GM23248 (cell line): ENCODE measurements around the gene SYNE2. TPM values are rescaled to one million over a fixed set of nuclear protein-coding genes. Genes with fewer than 3 reads are reported as not detected.

Source experiments
- DNase-seq: peaks from one replicate; pipeline ENCODE4 v3.0.0-alpha.2; 2015
- H2AFZ ChIP-seq: fragments of 200-600 bp; sonication (generic); 2 replicates; pipeline ENCODE4 v1.6.1; 2016; ENCODE audit warnings: antibody characterized with exemption
- H3F3A ChIP-seq: fragments of 200-600 bp; sonication (generic); 2 replicates; pipeline ENCODE4 v1.6.1; 2016; ENCODE audit warnings: mild to moderate bottlenecking, antibody characterized with exemption, mixed run types; ENCODE audit not compliant: insufficient read depth
- H3K27ac ChIP-seq: fragments of 200-600 bp; sonication (generic); 2 replicates; pipeline ENCODE4 v1.5.1; 2016; ENCODE audit warnings: mild to moderate bottlenecking
- H3K27me3 ChIP-seq: fragments of 200-600 bp; sonication (generic); replicated peaks from 2 replicates; pipeline ENCODE4 v1.6.1; 2016; ENCODE audit warnings: mild to moderate bottlenecking; ENCODE audit not compliant: insufficient read depth
- H3K36me3 ChIP-seq: fragments of 200-600 bp; sonication (generic); 2 replicates; pipeline ENCODE4 v1.6.1; 2016; ENCODE audit warnings: low read depth, mild to moderate bottlenecking
- H3K4me1 ChIP-seq: fragments of 200-600 bp; sonication (generic); 2 replicates; pipeline ENCODE4 v1.6.1; 2016; ENCODE audit warnings: mild to moderate bottlenecking; ENCODE audit not compliant: insufficient read depth
- H3K4me2 ChIP-seq: fragments of 200-600 bp; sonication (generic); one replicate; pipeline ENCODE4 v1.6.1; 2016; ENCODE audit warnings: mild to moderate bottlenecking; ENCODE audit not compliant: unreplicated experiment
- H3K4me3 ChIP-seq: fragments of 200-600 bp; sonication (generic); 2 replicates; pipeline ENCODE4 v1.5.1; 2016; ENCODE audit warnings: mild to moderate bottlenecking
- H3K79me2 ChIP-seq: fragments of 200-600 bp; sonication (generic); 2 replicates; pipeline ENCODE4 v1.6.1; 2016; ENCODE audit warnings: mild to moderate bottlenecking; ENCODE audit not compliant: insufficient read depth
- H3K9ac ChIP-seq: fragments of 200-600 bp; sonication (generic); 2 replicates; pipeline ENCODE4 v1.6.1; 2016; ENCODE audit warnings: mild to moderate bottlenecking
- H3K9me2 ChIP-seq: fragments of 200-600 bp; sonication (generic); 2 replicates; pipeline ENCODE4 v1.6.1; 2016; ENCODE audit warnings: mixed run types, mild to moderate bottlenecking, moderate library complexity; ENCODE audit not compliant: insufficient read depth
- H3K9me3 ChIP-seq: fragments of 200-600 bp; sonication (generic); one replicate; pipeline ENCODE4 v1.6.1; 2017; ENCODE audit warnings: low read depth
- H4K20me1 ChIP-seq: fragments of 200-600 bp; sonication (generic); 2 replicates; pipeline ENCODE4 v1.6.0; 2016; ENCODE audit not compliant: insufficient read depth
- EZH2 ChIP-seq: fragments of 200-600 bp; sonication (generic); IDR thresholded peaks from 2 replicates; pipeline ENCODE4 v1.6.1; 2018; ENCODE audit warnings: antibody characterized with exemption, mild to moderate bottlenecking; ENCODE audit not compliant: insufficient read depth, poor library complexity, severe bottlenecking
- EZH2phosphoT487 ChIP-seq: fragments of 200-600 bp; sonication (generic); IDR thresholded peaks from 2 replicates; pipeline ENCODE4 v1.6.1; 2018; ENCODE audit warnings: antibody characterized with exemption, moderate library complexity, mild to moderate bottlenecking, low read depth; ENCODE audit not compliant: insufficient read depth
- WGBS, 2 experiments: methylation state at CpG; one replicate each; pipeline ENCODE4 v1.1.6; 2015 to 2017; ENCODE audit warnings: low lambda C conversion rate in 2 of 2, low coverage in 1 of 2; ENCODE audit errors: missing lambda C conversion rate in 2 of 2; 5-methylcytosine and 5-hydroxymethylcytosine counted together
- in situ Hi-C: fragments of 300-500 bp; cut with MboI; formaldehyde crosslinking; loops from 2 replicates; pipeline ENCODE4 v1.15.0; 2020
- polyA plus RNA-seq: library from polyadenylated mRNA; unstranded; fragments of >200 nt; fragmentation: Nextera tagmentation; extraction: Ambion mirVana; gene quantifications from 2 replicates; pipeline ENCODE4 v1.2.1, GENCODE V29; 2016
- total RNA-seq: library from RNA; depleted of rRNA; stranded (reverse); fragments of >200 nt; shearing (Covaris generic); gene quantifications from 2 replicates; pipeline ENCODE4 v1.2.3, GENCODE V29; 2014

SYNE2 gene
- total and polyA plus RNA-seq, 2 experiments from 2014 or later, result 2.8 to 4.4 TPM

GRCh38 chr14:64200170-64200569 lies 347.4 kb downstream of the SYNE2 start:
- Histone ChIP-seq H3K9me2 (no peaks in the 10 kb centered on the region), H3K4me2 (no peak overlapping the region), H3K4me3 (no peak overlapping the region), H3K4me1 (no peaks in the 10 kb centered on the region), H3F3A (no peaks in the 10 kb centered on the region), H4K20me1 (no peaks in the 10 kb centered on the region), H3K79me2 (no peaks in the 10 kb centered on the region), H3K9ac (no peak overlapping the region), H3K9me3 (no peaks in the 10 kb centered on the region), H3K36me3 (no peaks in the 10 kb centered on the region), H3K27me3 (no peaks in the 10 kb centered on the region), H3K27ac (no peak overlapping the region), H2AFZ (no peak overlapping the region)
- DNase-seq, result no peak
- WGBS, 2 experiments, result 49 to 58% methylated on average over 4 of the region's 4 CpGs
- in situ Hi-C loops, result no loop called here
- TF ChIP-seq EZH2phosphoT487 (no peak), EZH2 (no peak)

- no peak overlapping the region for H3K9ac ChIP-seq
- H3K36me3 ChIP-seq, result no peaks in the 10 kb centered on the region
- H3F3A ChIP-seq, result no peaks in the 10 kb centered on the region
- no peaks in the 10 kb centered on the region for H3K9me3 ChIP-seq
- TF ChIP-seq EZH2, result no peak
- no peak for TF ChIP-seq EZH2phosphoT487
- in situ Hi-C loops, result no loop called here
- H3K9me2 ChIP-seq, result no peaks in the 10 kb centered on the region
- 77 to 80% methylated on average over 7 of the region's 7 CpGs for WGBS, 2 experiments
- no peak overlapping the region for H2AFZ ChIP-seq
- no peaks in the 10 kb centered on the region for H4K20me1 ChIP-seq
- no peak for DNase-seq
- H3K27me3 ChIP-seq, result no peaks in the 10 kb centered on the region
- H3K4me2 ChIP-seq, result no peak overlapping the region
- no peak overlapping the region for H3K4me3 ChIP-seq
- no peaks in the 10 kb centered on the region for H3K4me1 ChIP-seq
- no peaks in the 10 kb centered on the region for H3K79me2 ChIP-seq
- no peak overlapping the region for H3K27ac ChIP-seq
Measured at GRCh38 chr14:64201296-64201695, 348.5 kb downstream of the SYNE2 start.

GRCh38 chr14:64201921-64202545 lies 349.2 kb downstream of the SYNE2 start:
- no peaks in the 10 kb centered on the region for H3F3A ChIP-seq
- 87 to 90% methylated on average over 18 of the region's 18 CpGs for WGBS, 2 experiments
- no peaks in the 10 kb centered on the region for H3K27me3 ChIP-seq
- no peaks in the 10 kb centered on the region for H3K9me2 ChIP-seq
- H3K36me3 ChIP-seq, result no peaks in the 10 kb centered on the region
- no peak overlapping the region for H2AFZ ChIP-seq
- H3K4me2 ChIP-seq, result no peak overlapping the region
- DNase-seq, result no peak
- no peaks in the 10 kb centered on the region for H4K20me1 ChIP-seq
- H3K4me3 ChIP-seq, result no peak overlapping the region
- no peak overlapping the region for H3K9ac ChIP-seq
- H3K4me1 ChIP-seq, result no peaks in the 10 kb centered on the region
- no peaks in the 10 kb centered on the region for H3K9me3 ChIP-seq
- no peak for TF ChIP-seq EZH2phosphoT487
- no peak for TF ChIP-seq EZH2
- no peaks in the 10 kb centered on the region for H3K79me2 ChIP-seq
- in situ Hi-C loops, result no loop called here
- no peak overlapping the region for H3K27ac ChIP-seq

GRCh38 chr14:64202716-64203115 lies 349.9 kb downstream of the SYNE2 start:
- no peaks in the 10 kb centered on the region for H3K36me3 ChIP-seq
- in situ Hi-C loops, result no loop called here
- no peak overlapping the region for H3K9ac ChIP-seq
- no peak for TF ChIP-seq EZH2phosphoT487
- no peak for TF ChIP-seq EZH2
- WGBS, 2 experiments, result 85% methylated on average over 10 of the region's 10 CpGs
- no peaks in the 10 kb centered on the region for H4K20me1 ChIP-seq
- no peak overlapping the region for H3K4me2 ChIP-seq
- DNase-seq, result no peak
- H3K9me2 ChIP-seq, result no peaks in the 10 kb centered on the region
- no peaks in the 10 kb centered on the region for H3K79me2 ChIP-seq
- H3F3A ChIP-seq, result no peaks in the 10 kb centered on the region
- H3K9me3 ChIP-seq, result no peaks in the 10 kb centered on the region
- H3K27ac ChIP-seq, result no peak overlapping the region
- no peaks in the 10 kb centered on the region for H3K4me1 ChIP-seq
- no peak overlapping the region for H2AFZ ChIP-seq
- no peak overlapping the region for H3K4me3 ChIP-seq
- H3K27me3 ChIP-seq, result no peaks in the 10 kb centered on the region

GRCh38 chr14:64203366-64204006 lies 350.7 kb downstream of the SYNE2 start:
- no peaks in the 10 kb centered on the region for H3K27me3 ChIP-seq
- H2AFZ ChIP-seq, result no peak overlapping the region
- DNase-seq, result no peak
- no peak overlapping the region for H3K27ac ChIP-seq
- no peaks in the 10 kb centered on the region for H3K4me1 ChIP-seq
- no peaks in the 10 kb centered on the region for H3F3A ChIP-seq
- H3K36me3 ChIP-seq, result no peaks in the 10 kb centered on the region
- H3K4me3 ChIP-seq, result no peak overlapping the region
- in situ Hi-C loops, result no loop called here
- TF ChIP-seq EZH2 (no peak), EZH2phosphoT487 (no peak)
- H3K9ac ChIP-seq, result no peak overlapping the region
- no peaks in the 10 kb centered on the region for H3K79me2 ChIP-seq
- no peak overlapping the region for H3K4me2 ChIP-seq
- H4K20me1 ChIP-seq, result no peaks in the 10 kb centered on the region
- H3K9me3 ChIP-seq, result no peaks in the 10 kb centered on the region
- WGBS, 2 experiments, result 77 to 80% methylated on average over 4 of the region's 4 CpGs
- H3K9me2 ChIP-seq, result no peaks in the 10 kb centered on the region
